Stimulated activated CD8-positive, alpha-beta memory T cell treated with anti-CD3 and anti-CD28 coated beads, Interleukin-4, amount 100 ng/mL, for 24 hours (primary cell): ENCODE measurements around the gene HK3.
"Not testable (repeated sequence)": the region's sequence is repeated elsewhere in the genome, so short reads cannot be mapped to it uniquely, and the experiment has no call there.

Experiments used
- DNase-seq: peaks from one replicate; pipeline ENCODE4 v3.0.0-alpha.2; 2020; ENCODE audit warnings: low read depth

Gene HK3

DNA sequence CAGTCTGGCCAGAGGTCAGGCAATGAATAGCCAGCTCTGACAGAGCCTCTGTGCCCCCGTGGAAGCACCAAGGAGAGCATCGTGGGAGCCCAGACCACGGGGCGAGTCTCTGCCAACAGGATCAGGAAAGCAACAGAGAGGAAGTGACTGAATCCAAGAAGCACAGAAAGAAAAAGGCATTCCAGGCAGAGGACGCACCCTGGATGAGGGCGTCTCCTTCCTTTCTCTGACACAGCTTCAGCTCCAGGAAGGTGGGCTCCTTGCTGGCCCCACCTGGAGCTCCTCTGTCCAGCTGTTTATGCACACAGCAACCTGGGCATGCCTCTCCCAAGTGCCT lies 16.6 kb downstream of the HK3 start:
- DNase-seq: no peak

DNA sequence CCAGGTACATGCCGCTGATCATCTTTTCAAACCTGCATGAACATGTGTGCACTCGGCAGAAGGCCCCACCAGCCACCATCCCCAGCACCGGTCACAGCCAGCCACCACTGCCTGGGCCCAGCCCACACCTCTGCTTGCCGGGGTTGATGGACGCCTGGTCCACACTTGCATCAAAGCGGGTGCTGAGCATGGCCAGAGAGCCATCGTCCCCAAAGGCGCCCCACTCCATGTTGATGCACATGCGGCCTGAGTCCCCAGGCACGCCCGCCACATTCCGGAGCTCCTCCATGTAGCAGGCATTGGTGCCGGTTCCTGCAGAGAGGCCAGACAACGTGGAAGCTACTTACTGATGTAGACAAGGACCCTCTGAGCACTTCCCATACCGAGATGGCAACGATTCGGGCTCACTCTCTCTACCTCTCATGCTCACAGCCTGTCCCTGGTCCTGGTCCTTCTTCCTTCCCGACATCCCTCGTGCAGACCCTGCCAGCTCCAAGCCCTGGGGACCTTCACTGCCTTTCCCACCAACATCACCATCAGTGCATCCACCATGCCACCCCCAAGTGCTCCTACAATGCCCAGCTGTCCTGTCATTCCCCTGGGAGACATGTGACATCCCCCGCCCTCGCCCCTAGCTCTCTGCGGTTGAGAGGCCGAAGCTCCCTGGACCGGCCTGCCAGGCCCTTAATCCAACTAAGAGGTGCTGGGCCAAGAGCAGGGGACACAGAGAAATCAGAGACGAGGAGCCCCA lies 17.2 kb downstream of the HK3 start:
- no peak for DNase-seq

DNA sequence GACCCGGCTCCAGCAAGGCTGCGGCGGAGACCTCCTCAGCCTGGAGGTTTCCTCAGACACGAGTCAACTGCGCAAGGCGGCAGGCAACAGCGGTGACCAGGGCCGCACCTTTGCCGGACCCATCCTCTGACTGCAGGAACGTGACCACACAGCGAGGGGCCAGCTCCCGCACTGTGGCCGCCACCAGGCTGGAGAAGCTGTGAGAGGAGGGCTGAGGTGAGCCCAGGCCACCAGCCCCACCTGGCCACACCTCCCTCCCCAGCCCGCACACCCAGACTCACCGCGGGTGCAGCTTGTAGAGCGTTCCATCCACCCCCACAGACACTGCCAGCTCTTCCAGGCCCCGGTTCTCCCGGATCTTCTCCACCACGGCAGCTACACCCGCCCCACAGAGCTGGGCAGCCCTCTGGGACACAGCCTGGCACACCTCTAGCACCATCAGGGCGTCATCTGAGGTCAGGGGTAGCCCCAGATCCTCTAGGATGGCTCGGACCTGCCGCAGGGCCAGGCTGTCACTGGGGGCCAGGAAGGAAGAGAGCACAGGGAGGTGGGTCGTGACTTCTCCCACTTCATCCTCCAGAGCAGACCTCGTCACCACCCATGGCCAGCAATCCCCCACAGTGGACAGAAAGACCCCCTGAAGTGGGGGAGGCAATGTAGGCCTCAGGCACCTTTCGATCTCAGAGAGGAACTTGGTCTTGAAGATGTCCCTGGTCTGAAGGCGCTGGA lies 18.0 kb downstream of the HK3 start:
- DNase-seq: no peak

DNA sequence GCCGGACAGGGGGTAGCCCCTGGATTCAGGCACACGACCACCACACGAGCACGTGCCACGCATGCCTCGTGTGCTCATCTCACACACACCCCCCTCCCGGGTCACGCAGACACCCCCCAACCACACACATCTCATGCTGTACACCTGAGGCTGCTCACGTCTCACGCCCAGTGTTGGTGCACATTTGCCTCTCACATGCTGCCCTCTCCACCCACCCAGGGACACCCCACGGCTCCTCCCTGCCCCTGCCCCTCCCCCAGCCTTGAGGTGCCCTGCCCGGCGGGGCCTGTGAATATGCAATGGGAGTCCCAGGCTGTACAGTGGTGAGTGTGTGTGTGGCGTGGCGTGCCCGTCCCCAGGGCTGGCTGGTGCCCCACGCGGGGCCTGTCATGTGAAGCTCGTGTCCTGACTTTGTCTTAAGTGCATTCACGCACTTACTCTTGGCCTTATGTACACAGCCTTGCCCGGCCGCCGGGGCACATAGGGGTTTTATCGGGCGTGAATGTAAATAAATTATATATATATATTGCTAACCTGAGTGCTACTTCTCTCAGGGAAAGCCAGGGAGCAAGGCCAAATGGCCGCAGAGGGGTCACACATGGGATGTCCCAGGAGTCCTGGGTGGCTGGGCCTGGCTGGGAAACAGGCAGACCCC lies 18.7 kb downstream of the HK3 start:
- DNase-seq: no peak

DNA sequence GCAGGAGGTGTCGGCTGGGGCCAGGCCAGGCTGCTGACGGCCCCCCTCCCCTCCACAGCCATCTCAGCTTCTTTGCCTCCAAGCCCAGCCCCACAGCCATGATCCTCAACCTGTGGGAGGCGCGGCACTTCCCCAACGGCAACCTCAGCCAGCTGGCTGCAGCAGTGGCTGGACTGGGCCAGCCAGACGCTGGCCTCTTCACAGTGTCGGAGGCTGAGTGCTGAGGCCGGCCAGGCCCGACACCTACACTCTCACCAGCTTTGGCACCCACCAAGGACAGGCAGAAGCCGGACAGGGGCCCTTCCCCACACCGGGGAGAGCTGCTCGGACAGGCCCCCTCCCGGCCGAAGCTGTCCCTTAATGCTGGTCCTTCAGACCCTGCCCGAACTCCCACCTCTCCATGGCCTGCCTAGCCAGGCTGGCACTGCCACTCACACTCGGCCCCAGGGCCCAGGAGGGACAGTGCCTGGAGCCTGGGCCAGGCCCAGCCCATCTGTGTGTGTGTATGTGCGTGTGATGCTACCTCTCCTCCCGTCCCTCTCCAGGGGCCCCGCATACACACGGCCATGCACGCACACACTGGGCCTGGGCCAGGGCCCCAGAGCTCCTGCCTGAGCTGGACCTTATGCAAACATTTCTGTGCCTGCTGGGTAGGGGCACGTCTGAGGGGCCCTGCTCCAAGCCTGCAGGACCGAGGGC lies 19.3 kb downstream of the HK3 start:
- no peak for DNase-seq

DNA sequence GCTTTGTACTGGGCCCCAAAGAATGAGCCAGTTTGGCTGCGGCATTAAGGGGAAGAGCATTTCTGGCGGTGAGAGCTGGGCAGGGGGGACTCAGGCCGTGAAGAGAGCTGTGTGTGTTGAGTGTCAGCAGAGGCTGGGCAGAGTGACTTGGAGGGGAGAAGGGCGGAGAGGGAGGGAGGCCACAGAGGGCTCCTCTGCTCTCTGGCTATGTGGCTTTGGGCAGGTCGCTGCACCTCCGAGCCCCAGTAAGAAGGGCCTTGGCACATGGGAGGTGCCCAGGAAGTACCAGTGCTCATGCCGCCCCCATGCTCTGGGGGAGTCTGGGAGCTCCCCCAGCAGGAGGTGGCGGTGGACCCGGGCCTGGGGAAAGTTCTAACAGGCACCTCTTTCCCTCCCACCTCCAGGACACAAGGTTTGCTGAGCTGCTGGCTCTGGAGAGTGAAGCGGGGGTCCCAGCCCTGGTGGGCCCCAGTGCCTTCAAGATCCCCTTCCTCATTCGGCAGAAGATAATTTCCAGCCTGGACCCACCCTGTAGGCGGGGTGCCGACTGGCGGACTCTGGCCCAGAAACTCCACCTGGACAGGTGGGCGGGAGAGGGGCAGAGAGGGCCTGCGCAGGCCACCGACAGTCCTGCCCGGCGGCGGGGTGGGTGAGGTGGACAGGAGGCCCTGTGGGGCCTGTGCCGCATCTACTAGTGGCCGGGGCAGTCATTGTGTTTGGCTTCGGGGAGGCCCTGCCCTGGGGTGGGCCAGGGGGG lies 20.1 kb downstream of the HK3 start:
- no peak for DNase-seq

DNA sequence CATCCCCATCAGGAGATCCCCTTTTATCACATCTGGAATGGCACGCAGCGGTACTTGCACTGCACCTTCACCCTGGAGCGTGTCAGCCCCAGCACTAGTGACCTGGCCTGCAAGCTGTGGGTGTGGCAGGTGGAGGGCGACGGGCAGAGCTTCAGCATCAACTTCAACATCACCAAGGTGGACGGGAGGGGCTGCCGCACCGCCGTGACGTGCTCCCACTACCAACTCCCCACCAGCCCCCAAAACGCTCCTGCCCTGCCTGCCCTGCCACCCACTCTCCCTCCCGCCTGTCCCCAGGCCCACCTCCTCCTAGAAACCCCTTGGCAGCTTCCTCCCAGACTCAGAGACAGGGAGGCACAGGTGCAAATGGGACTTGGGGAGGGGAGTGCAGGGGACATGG lies 20.7 kb downstream of the HK3 start:
- DNase-seq: no peak

DNA sequence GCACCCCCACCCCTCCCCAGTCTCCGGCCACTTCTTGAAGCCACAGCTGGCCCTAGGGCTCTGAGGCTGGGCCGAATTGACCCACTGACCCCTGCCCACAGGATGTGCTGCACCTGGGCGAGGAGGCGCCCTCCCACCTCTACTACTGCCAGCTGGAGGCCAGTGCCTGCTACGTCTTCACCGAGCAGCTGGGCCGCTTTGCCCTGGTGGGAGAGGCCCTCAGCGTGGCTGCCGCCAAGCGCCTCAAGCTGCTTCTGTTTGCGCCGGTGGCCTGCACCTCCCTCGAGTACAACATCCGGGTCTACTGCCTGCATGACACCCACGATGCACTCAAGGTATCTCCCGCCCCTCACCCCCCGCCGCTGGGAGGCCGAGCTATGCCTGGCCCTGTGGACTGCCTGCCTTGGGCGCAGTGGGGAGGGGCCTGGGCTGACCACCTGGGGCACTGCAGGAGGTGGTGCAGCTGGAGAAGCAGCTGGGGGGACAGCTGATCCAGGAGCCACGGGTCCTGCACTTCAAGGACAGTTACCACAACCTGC lies 21.3 kb downstream of the HK3 start:
- no peak for DNase-seq

DNA sequence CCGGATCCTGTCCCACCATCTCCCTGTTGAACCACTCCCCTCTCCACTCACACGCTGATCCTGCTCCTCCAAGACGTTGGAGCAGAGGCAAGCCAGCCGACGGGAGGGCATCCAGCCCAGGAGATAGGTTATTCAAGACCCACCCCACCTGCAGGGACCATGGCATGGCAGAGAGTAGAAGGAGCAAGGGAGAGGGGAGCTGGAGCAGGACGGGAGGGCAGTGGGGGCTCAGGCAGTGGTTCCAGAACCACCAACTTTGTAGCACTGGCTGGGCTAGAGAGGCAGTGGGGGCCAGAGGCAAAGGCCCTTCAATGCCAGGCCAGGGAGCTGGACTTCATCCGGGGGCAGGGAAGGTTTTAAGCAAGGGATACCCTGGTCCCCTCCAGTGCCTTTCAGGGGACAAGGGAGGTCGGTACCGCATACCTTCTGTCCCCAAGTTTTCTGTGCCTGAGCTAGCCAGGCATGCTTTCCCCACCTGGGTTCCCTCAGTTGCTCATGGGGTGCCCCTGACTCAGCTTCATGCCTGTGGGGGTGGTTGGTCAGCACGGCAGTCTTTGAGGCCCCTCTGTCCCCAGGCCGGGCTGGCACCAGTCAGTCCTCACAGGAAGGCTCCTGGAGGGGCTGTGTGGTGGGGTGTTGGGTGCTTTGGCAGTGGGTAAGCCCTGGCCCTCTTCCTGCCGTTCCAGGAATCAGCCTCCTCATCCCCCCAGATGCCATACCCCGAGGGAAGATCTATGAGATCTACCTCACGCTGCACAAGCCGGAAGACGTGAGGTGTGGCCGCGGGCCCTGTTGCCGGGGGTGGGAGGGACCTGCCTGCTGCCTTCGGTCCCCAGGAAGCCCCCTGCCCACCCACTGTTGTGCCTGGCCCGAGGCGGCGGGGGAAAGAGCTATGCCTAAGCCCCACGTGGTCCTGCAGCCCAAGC lies 22.4 kb downstream of the HK3 start:
- DNase-seq: no peak

DNA sequence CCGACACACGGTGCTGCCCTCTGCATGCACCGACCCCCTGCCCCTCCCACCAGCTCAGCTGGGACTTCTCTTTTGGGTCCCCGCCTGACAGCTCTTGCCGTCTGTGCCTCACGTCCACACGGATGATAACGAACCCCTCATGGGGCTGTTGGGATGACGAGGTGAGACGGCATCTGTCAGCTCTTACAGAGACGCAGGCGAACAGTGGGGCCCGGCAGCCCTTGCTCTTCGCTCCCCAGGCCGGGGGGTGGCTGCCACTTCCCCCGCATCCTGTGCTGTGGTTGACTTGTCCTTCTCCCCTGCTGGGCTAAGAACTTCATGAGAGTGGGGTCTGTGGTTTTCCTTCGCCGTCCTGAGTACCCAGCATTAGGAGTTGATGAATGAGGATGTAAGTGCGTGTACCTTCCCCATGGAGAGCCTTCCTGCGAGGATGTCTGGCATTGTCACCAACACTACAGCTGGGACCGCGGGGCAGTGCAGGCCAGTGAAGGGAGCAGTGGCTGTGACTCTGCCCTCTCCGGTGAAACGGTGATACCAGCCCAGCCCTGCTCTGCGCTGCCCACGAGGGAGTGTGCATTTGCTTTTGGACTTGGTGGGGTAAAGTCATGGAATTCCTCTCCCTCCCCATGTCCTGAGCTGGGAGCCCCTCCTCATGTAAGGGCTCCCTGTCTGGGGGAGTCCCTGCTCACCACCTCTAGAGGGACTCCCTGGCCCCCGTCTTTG lies 23.2 kb downstream of the HK3 start:
- no peak for DNase-seq

DNA sequence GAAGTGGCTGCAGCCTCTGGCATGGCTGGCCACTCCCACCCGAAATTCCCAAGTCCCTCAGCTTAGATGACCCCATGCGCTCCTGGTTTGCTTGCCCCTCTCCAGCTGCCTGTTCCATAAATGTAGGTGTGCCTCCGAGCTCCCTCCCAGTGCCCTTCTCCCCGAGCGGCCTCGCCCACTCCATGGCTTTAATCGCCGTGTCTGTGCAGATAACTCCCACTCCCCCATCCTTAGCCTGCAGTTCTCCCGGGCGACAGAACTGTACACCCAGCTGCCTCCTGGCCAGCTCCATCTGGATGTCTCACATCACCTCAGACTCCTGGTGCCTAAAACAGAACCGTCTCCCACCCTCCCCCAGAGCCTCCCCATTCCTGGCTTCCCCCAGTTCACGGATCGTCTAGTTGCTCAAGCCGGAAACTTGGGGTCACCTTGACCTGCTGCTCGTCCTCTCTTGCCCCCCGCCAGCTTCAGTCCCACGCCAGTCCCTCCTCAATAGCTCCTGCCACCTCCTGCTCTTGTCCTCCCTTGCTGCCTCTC lies 24.1 kb downstream of the HK3 start:
- DNase-seq: no peak

DNA sequence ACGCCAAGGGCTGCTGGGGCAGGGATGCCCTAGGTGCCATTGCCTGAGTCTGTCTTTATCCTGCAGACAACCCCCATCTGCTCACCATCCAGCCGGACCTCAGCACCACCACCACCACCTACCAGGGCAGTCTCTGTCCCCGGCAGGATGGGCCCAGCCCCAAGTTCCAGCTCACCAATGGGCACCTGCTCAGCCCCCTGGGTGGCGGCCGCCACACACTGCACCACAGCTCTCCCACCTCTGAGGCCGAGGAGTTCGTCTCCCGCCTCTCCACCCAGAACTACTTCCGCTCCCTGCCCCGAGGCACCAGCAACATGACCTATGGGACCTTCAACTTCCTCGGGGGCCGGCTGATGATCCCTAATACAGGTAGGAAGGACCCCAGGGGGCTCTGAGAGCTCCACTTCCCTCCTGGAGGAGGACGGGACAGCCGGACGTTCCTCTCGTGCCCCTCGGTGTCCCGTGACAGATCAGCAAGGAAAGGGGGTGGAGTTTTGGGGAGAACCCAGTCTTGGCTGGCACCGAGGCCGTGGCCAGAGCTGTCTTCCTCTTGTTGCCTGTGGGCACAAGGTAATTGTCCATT lies 24.9 kb downstream of the HK3 start:
- no peak for DNase-seq

DNA sequence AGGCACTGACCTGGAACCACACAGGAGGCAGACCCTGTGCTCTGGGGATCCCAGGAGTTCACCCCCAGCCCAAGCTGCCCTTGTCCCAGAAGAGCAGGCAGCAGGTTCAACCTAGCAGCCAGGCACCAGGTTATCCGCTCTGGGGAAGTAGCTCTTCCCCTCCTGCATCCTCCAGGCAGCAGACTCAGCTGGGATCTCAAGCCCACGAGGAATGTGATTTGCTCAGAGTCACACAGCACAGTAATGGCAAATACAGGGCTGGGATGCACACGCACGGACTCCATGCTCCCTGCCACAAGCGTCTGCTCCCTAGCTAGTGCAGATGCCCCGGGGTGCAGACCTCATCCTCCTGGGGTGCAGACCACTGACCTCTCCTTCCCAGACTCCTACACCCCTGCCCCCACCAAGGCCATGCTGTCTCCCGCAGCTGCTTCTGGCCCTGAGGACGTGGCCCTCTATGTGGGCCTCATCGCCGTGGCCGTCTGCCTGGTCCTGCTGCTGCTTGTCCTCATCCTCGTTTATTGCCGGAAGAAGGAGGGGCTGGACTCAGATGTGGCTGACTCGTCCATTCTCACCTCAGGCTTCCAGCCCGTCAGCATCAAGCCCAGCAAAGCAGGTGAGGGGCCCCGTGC lies 25.5 kb downstream of the HK3 start:
- no peak for DNase-seq

DNA sequence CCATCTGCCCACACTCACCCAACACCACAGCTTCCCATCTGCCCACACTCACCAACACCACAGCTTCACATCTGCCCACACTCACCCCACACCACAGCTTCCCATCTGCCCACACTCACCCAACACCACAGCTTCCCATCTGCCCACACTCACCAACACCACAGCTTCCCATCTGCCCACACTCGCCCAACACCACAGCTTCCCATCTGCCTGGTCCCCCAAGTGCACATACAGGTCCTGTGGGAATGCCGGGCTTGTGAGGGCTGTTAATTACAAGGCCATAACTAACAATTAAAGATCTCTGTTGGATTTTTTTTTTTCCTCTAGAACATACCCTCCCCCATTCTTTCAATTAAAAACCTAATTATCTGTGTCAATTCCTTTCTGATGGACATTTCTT lies 26.1 kb downstream of the HK3 start:
- not testable (repeated sequence) for DNase-seq

DNA sequence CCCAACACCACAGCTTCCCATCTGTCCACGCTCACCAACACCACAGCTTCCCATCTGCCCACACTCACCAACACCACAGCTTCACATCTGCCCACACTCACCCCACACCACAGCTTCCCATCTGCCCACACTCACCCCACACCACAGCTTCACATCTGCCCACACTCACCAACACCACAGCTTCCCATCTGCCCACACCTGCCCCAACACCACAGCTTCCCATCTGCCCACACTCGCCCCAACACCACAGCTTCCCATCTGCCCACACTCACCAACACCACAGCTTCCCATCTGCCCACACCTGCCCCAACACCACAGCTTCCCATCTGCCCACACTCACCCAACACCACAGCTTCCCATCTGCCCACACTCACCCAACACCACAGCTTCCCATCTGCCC lies 26.6 kb downstream of the HK3 start:
- not testable (repeated sequence) for DNase-seq

DNA sequence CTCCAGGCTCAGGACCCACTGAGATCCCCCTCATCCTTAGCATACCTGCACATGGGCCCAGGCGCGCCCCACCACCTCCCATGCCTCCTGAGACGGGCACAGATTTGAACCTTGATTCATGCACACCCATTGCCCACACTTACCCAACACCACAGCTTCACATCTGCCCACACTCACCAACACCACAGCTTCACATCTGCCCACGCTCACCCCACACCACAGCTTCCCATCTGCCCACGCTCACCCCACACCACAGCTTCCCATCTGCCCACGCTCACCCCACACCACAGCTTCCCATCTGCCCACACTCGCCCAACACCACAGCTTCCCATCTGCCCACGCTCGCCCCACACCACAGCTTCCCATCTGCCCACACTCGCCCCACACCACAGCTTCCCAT lies 28.5 kb downstream of the HK3 start:
- DNase-seq: not testable (repeated sequence)

DNA sequence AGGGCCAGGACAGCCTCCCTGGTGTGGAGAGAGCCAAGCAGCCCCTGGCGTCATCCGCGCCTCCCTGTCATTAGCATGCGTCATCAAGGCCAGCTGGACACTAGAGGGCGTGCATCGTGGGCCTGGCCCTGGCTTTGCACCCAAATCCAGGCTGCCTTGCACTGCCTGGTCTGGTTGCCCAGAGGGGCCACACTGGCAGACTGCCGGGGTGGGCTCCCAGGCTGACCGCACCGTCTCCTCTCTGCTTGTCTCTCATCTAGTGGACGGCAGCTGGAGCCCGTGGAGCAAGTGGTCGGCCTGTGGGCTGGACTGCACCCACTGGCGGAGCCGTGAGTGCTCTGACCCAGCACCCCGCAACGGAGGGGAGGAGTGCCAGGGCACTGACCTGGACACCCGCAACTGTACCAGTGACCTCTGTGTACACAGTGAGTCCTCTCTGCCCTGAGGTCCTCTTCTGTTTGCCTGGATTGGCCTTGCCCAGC lies 29.0 kb downstream of the HK3 start:
- no peak for DNase-seq

DNA sequence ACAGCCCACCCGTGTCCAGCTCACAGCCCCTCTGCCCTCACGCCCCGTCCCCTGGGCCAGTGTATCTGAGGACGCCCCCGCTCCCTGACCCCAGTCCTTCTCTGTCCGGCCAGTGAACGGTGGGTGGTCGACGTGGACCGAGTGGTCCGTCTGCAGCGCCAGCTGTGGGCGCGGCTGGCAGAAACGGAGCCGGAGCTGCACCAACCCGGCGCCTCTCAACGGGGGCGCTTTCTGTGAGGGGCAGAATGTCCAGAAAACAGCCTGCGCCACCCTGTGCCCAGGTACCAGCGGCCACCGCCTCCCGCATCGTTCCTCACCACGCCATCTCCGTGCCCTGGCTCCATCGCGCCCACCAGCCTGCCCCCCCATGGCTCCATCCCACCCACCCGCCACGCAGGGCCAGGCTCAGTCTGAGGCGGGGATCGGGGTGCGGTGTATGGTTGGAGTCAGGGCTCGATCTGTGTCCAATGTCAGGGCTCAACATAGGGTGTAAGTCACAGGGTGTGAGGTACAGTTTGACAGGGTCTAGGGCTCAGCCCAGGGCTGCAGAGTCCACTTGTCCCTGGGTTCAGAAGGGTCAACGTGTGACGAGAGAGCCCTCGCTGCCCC lies 29.5 kb downstream of the HK3 start:
- DNase-seq: no peak
